ENCODE data around the gene ZNRF4.
"Not testable (repeated sequence)": the region's sequence is repeated elsewhere in the genome, so short reads cannot be mapped to it uniquely, and the experiment has no call there.

ZNRF4 gene, protein sequence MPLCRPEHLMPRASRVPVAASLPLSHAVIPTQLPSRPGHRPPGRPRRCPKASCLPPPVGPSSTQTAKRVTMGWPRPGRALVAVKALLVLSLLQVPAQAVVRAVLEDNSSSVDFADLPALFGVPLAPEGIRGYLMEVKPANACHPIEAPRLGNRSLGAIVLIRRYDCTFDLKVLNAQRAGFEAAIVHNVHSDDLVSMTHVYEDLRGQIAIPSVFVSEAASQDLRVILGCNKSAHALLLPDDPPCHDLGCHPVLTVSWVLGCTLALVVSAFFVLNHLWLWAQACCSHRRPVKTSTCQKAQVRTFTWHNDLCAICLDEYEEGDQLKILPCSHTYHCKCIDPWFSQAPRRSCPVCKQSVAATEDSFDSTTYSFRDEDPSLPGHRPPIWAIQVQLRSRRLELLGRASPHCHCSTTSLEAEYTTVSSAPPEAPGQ

DNA sequence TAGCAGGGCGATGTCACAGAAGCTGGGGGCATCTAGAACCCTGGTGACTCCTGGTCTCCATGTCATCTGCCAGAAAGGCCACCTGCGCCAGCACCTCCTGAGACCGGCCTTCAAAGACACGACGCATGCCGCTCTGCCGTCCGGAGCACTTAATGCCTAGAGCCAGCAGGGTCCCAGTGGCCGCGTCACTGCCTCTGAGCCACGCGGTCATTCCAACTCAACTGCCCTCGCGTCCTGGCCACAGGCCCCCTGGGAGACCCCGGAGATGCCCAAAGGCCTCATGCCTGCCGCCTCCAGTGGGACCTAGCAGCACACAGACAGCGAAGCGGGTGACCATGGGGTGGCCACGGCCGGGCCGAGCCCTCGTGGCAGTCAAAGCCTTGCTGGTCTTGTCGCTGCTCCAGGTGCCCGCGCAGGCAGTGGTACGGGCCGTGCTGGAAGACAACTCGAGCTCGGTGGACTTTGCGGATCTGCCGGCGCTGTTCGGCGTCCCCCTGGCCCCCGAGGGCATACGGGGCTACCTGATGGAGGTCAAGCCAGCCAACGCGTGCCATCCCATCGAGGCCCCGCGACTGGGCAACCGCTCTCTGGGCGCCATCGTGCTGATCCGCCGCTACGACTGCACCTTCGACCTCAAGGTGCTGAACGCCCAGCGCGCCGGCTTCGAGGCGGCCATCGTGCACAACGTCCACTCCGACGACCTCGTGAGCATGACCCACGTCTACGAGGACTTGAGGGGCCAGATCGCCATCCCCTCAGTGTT, at the start of gene ZNRF4:
Gene ZNRF4, plus strand, starts transcription at position 51 of the 763 bp plus-strand sequence. Its CDS starts 75 bp downstream, at position 126.
- no peak for DNase-seq

DNA sequence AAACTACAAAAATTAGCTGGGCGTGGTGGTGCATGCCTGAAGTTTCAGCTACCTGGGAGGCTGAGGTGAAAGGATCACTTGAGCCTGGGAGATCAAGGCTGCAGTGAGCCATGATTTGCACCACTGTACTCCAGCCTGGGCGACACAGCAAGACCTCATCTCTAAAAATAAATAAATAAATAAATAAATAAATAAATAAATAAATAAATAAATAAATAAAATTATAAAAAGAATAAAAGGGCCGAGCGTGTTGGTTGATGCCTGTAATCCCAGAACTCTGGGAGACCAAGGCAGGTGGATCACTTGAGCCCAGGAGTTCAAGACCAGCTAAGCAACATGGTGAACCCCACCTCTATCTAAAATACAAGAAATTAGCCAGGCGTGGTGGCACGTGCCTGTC, 49.0 kb upstream of the ZNRF4 start:
- not testable (repeated sequence) for DNase-seq

DNA sequence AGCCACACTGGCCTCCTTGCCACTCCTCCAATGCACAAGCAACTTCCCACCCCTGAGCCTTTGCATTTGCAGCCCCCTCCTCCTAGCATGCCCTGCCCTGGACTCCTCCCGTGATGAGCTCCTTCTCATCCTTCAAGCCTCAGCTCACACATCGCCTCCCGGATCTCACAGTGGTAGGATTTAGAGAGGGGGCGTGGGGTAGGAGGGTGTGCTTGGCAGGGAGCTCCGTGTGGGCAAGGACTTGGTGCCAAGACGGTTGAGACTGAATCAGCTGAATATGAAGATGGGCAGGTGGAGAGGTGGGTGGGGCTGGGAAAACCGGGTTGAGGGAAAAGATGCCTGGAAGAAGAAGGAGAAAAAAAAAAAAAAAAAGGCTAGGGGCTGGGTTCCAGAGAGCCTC, 48.4 kb upstream of the ZNRF4 start:
- no peak for DNase-seq

DNA sequence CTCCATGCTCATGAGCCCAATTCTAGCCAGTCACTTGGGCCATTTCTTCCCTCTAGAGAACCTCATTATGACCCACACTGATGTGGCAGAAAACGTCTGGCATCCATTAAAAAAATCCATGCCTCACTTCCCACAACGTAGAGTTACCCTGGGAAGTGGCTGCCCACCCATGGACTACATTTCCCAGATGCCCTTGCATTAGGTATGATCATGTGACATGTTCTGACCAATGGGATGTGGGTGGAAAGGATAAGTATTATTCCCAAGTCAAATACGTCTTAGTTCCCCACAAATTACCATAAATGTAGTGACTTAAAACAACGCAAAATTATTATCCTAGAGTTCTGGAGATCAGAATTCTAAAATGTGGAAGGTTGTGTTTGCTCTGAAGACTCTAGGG, 47.9 kb upstream of the ZNRF4 start:
- no peak for DNase-seq

DNA sequence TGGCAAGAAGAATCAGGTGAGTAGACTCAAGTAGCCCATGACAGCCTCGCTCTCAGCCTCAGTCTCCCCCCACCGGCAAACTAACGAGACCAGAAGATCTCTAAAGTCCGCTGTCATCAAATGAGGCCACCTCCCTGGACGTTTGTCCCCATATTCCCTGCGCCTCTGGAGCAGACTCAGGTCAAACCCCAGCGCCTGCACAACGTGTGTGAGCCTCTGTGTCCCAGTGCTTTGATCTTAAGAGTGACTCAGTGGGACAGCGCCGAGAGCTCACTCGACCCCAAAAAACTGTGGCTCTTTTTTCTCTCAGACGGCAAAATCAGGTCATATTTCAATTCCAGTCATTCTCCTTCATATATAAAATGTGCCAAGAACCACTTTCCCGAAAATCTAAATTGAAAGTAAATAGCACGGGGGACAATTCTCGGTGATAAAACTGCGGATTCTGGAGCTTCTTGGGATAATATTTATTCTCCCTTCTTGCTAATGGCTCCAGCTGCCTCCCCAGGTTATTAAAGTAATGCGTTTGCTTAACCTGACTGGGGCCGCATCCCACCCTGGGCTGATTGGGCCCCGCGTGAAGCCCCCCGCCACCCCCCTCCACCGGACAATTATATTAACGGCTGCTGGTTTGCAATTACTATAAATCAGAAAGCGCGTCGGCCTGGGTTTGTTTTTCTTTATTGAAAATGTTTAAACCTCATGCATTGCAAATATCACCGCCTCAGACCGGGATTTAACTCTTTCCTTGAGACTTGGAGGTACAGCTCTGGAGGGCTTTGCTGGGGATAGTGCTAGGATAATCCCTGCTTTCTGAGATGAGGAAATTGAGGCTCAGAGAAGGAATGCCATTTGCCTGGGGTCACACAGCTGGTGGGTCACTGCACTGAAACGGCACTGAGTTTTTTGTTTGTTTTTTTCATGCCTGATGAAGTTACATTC, 37.5 kb upstream of the ZNRF4 start:
- DNase-seq = no peak

DNA sequence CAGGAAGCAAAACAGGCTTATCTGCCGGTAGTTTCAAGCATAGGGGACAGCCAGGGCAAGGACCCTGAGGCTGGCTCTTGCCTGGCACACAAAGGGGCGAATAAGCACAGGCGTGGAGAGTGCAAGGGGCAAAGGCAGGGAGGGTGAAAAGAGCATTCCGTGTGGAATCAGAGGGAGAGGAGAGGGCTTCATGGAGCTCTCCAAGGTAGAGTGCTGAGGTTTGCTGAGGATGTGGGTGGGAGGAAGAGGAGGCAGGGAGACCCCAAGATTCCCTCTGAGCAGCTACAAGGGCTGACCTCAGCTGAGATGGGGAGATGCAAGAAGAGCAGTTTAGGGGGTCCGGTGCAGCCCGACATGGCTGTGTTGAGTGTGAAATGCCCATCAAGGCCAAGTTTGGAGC, 36.5 kb upstream of the ZNRF4 start:
- no peak for DNase-seq

DNA sequence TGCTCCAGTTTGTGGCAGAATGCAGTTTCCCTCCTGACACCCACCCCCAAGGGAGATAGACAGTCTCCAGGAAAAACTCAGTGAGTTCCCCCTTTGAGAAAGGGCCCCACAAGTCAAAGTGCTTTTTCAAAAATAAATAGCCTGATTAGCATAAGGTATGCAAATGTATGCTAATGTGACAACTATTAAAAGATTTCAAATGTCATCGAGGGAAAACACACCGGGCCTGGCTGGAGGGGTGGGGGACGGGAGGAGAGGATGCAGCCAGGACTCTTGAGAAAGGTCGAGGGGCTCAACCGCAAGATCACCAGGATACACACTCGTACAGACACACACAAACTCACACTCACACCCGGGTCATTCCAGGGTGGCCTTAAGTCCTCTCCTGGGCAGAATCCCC, 34.3 kb upstream of the ZNRF4 start:
- DNase-seq = no peak

DNA sequence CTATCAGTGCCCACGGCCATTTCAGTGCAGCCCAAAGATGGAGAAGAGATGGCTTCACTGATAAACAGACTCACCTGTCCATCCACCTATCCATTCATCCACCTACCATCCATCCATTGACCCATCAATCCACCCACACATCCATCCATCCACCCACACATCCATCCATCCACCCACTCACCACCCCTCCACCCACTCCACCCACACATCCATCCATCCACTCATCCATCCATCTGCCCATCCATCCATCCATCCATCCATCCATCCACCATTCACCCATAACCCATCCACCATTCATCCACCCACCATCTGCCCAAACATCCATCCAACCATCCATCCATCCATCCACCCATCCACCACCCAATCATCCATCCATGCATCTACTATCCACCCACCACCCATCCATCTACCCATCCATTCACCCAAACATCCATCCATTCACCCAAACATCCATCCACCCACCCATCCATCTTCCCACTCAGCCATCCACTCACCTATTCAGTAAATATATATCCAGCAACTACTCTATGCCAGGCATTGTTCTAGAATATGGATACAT, 31.6 kb upstream of the ZNRF4 start:
- no peak for DNase-seq

DNA sequence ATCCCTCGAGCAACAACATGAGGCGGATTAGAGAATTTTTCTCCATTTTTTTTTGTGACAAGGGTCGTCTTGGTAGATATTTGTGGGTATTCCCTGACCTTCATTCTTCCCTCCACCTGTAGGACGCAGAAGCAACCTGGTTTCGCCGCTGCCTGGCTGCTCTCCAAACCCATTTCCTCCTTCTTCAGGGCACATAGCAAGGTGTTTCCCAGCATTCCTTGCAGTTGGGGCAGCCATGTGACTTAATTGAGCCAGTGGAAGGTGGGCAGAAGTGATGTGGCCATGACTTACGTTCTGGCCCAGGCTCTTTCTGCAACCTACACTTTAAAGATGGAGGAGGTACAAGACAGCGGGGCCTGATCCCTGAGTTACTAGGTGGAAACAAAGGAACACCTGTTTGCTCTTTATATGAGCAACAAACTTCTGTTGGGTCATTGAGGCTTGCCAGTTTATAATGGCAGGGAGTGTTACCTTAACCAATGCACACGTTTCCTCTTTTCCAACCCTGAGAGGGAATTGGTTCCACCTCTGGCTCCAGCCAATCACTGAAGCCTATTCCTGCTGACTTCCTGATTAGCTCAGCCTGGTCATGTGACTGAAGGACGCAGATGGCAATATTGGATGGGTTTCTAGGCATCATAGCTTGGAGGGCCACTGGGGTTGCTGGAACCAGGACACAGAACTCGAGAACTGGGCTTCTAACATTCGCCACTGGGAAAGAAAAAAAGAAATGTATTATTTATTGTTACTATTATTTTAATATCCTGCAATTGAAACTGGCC, 30.8 kb upstream of the ZNRF4 start:
- no peak for DNase-seq

DNA sequence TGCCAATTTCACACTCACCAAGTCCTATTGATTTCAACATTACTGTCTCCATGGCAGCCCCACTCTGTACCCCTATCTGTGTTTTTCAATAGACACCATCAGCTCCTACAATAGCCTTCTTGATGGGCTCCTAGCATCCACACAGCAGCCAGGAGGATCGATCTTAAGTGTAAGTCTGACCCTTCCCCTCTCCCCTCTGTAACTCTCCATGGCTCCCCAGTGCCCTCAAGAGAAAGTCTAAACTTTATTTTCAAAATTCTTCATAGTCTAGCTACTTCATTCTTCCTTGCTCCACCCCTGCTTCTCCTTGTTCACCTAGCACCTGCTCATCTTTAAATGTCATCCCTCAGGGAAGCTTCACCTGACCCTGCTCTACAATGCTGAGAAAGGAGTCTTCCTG, 30.0 kb upstream of the ZNRF4 start:
- no peak for DNase-seq

DNA sequence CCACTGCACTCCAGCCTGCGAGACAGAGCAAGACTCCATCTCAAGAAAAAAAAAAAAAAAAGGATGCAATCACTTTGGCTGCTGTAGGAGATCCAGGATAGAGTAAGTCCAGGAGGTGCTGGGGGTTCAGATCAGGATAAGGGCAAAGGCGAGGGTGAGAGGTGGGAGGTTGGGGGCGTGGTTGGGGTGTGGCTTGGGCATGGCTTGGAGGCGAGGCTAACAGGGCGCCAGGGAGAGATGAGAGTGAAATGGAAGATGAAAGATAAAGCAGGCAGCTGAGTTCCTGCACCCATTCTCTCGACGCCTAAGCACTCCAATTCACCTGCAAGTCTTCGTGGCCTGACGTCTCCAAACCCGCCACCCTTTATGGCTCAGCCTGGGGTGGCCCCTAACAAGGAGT, 25.0 kb upstream of the ZNRF4 start:
- no peak for DNase-seq

DNA sequence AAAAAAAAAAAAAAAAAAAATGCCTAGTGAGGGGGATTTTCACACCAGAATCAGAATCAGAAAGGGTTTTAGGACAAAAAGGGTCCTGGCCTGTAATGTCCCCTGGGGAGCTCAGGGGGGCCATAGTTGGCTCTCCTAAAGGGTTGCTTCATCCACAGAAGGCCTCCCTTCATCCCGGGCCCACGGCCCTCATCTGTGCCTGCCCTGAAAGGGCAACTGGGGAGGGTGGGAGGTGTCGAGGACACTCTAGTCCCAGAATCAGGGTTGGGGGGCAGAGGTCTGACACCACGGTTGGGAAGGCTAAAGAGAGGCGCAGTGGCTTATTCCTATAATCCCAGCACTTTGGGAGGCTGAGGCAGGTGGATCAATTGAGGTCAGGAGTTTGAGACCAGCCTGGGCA, 22.5 kb upstream of the ZNRF4 start:
- no peak for DNase-seq

DNA sequence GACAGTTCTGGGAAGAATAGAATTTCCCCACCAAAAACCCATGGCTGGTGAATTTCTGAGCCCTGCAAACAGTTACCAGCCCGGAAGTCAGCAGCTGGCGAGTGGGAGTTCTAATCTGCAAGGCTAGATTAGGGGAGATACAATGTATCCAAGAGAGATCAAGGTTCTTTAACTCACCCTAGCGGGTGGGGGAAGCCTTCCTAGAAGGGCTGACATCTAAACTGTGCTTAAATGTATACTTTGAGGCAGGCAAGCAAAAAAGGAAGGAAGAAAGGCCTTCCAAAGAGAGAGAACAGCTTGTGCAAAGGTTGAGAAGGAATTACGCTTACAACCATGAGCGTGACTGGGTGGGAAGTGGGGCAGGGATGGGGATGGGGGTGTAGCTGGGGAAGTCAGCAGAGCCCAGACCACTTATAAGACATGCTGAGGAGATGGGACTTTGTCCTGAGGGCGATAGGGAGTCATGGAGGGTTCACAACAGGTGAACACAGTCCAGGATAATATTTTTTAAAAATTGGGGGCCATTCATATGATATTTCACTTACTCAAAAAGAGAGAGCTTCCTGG, 20.8 kb upstream of the ZNRF4 start:
- no peak for DNase-seq

DNA sequence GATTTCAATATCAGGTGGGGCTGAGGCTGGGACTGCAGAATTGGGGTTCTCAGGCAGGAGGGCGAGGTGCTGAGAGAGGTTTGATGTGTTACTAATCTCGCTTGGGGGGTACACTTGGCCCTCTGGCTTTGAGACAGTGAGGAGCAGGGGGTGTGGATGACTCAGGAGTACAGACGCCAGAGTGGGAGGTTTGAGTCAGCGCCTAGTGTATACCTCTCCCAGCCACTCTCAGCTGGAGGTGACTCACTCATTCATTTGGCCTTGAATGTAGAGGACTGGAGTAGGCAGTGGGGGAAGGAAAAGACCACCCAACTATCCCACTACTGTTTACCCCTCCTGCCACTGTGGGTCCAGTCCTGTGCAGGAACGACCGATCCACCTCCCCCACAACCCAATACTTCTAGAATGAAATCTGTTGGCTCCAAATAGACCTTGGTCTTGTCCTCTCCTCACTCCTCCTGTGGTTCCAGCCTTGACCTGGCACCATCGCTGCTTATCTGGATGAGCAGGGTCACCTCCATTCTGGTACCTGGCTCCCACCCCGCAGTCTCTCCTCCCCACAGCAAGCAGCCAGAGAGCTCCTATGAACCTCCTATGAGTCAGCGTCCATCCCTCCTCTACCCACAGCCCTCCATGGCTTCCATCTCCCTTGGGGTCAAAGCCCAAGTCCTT, 20.1 kb upstream of the ZNRF4 start:
- DNase-seq = no peak

DNA sequence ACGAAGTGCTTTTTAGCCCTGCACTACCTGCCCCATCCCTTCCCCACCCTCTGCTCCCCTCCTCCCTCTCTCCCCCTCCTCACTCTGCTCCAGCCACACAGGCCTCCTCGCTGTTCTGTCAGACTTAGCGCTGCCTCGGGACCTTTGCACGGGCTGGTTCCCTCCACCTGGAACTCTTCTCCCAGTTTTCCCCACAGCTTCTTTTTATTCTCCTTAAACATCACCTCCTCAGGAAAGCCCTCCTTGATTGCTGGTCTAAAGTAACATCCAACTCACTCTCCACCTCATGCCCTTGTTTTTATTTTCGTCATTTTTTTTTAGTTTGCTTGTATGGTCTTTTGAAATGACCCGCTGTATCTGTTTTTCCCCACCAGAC, 19.6 kb upstream of the ZNRF4 start:
- DNase-seq = no peak

DNA sequence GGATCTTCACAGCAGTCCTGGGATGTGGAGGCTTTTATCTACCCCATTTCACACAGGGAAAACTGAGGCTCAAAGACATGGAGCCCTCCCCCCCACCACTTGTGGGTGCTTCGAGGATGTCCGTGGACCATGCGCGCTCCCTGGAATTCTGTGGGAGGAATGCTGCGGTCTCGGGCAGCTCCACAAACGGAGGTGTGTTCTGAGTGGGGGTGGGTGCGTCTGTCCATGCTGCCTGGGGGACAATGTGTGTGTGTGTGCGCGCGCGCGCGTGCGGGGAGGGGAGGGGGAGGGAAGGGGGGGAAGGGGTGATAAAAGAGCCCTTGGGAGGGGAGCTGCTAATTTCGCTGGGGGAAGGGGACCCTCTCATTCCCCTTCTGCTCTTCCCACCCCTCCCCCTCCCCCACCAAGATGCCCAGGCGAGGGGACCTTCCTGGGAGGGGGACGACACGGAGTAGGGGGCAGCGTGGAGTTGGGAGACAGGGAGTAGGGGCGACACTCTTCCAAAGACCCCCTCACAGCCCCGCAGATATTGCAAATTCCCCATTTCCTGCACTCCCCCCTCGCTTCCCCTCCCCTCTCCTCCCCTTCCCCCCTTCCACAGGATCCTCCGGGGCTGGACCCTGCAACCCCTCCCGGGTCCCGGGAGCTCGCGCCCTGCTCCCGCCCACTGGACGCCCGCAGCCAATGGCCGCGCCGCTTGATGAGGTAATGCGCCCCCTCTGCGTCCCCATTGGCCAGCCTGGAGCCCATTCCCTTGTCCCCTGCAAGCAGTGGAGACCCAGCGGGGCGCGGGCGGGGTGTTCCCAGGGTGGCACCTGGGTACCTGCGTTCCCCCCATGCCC, 18.9 kb upstream of the ZNRF4 start:
- DNase-seq = peak; percentile 53

DNA sequence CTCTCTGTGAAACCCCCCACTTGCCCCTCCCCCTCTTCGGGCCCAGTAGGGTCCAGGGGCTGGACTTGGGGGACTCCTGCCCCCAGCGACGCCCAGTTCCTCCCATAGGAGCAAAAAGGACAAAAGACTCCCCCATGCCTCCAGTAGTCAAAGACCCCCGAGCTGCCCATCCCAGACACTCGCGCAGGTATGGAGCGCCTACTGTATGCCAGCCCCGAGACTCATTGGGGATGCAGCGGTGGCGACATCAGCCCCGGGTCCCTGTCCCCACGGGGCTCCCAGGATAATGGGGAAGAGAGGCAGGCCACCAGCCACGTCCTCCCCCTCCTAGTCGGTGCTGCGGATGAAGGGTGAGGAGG, 18.3 kb upstream of the ZNRF4 start:
- DNase-seq = no peak

DNA sequence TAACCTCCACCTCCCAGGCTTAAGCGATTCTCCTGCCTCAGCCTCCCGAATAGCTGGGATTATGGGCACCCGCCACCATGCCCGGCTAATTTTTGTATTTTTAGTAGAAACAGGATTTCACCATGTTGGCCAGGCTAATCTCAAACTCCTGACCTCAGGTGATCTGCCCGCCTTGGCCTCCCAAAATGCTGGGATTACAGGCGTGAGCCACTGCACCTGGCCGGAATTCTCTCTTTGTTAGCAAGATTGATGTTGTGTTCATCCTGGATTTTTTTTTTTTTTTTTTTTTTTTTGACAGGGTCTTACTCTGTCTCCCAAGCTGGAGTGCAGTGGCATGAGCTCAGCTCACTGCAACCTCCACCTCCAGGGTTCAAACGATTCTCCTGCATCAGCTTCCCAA, 16.5 kb upstream of the ZNRF4 start:
- not testable (repeated sequence) for DNase-seq

DNA sequence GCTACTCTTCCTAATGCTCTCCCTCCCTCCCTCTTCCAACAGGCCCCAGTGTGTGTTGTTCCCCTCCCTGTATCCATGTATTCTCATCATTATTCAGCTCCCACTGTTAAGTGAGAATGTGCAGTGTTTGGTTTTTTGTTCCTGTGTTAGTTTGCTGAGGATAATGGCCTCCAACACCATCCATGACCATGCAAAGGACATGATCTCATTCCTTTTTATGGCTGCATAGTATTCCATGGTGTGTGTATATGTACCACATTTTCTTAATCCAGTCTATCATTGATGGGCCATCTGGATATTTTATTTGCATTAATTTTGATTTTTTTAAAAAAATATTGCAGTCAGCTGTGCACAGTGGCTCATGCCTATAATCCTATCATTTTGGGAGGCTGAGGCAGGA, 15.8 kb upstream of the ZNRF4 start:
- DNase-seq = no peak

DNA sequence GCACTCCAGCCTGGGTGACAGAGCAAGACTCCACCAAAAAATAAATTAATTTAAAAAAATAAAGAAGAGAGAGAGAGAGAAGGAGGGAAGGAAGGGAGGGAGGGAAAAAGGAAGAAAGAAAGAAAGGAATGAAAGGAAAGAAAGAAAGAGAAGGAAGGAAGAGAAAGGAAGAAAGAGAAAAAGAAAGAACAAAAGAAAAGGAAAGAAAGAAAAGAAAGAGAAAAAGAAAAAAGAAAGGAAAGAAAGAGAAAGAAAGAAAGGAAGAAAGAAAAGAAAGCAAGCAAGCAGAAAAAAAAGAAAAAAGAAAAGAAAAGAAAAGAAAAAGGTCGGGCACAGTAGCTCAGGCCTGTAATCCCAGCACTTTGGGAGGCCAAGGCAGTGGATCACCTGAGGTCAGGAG, 14.9 kb upstream of the ZNRF4 start:
- no peak for DNase-seq
